T-helper 2 cell (primary cell): ENCODE measurements around the gene SCML1.
A peak's percentile ranks its signal among the peaks of the same experiment; 100 is the strongest.

Experiments
- DNase-seq, 5 experiments: peaks; one replicate each; pipeline versions ENCODE4 v3.0.0 to v3.0.0-alpha.2; 2012 to 2022
- total RNA-seq, 2 donors: gene quantifications; one replicate each; lab custom pipeline; 2026; lab: John Stamatoyannopoulos, UW

SCML1 gene
- total RNA-seq = 22.2 to 60.8 reads per million in 2 donors

DNA sequence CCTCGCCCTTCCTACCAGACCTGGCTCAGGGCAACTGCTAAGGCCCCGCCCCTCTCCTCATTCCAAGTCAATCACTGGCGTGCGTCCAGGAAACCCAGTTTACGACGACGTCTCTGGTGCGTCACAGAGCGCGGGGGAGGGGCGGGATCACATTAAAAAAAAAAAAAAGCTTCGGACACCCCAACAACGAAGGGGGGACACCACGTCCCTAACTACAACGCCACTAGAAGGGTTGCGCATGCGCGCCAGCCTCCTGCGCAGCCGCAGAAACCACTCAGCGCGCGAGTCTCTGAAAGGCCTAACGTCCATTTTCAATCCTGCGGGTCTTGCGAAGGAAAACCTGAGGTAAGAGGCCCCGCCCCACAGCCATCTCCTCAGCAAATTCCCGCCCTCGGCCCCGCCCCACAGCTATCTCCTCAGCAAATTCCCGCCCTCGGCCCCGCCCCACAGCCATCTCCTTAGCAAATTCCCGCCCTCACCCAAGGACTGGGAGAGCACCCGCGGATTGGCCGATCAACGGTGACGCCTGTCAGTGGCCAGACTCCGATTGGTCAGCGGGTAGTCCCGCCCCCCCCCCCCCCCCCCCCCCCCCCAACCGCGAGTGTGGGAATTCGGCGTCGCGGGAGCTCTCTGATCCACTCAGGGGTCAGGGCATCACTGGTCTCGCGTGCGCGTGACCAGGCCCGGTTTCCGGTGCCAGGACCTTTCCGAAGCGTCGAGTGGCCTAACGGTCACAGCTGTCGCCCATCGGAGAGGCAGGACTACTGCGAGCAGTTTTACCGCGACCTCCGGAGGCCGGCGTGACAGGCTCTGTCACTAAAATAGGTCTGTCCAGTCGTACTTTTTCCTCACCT is at the start of gene SCML1:
Gene SCML1, plus strand, starts transcription at position 638 of the 854 bp plus-strand sequence. CDS start 6,694 bp downstream, outside the sequence.
- peak; percentile 67 to 84 (median 76) for DNase-seq

DNA sequence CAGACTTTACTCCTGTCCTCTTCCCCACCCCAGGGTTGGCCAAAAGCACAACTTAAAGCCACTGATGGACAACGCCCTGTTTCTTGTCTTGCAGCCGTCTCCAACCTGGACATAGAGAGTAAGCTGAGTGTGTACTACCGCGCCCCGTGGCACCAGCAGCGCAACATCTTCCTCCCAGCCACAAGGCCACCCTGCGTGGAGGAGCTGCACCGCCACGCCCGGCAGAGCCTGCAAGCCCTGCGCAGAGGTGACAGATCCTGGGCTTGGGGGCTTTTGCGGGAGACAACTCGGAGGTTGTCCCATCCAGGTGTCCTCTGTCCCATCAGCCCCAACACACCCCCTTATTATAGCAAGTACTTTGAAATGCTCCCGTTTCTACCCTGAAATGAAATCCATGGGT is 49.6 kb upstream of the SCML1 start:
- DNase-seq = no peak

DNA sequence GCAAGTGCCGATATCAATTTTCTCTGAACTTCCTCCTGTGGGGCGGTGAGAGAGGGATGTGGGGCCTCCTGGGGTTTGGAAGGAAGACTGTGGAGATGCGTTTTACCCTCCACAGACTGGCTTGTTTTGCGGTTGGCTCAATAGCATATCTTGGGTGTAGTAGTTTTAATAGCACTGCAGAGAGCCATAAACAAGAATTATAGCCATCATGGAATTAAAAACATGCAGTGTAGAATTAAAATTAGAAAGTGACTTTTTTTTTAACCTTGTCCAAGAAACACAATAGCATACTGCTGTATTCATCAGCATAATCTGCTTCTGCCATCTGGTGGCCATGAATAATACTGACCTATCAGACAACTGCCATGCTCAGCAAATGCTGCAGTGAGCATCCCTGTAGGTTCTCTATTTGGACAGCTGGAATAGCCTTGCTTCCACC is 47.3 kb upstream of the SCML1 start:
- DNase-seq = peak in 2 of 5 experiments; percentile 0 to 37

GRCh38 chrX:17692709-17693346 is 44.5 kb upstream of the SCML1 start:
- DNase-seq = peak in 1 of 5 experiments; percentile 43

- peak in 1 of 5 experiments; percentile 7 for DNase-seq
These were observed 40.1 kb upstream of the SCML1 start for GRCh38 chrX:17697191-17697590.

DNA sequence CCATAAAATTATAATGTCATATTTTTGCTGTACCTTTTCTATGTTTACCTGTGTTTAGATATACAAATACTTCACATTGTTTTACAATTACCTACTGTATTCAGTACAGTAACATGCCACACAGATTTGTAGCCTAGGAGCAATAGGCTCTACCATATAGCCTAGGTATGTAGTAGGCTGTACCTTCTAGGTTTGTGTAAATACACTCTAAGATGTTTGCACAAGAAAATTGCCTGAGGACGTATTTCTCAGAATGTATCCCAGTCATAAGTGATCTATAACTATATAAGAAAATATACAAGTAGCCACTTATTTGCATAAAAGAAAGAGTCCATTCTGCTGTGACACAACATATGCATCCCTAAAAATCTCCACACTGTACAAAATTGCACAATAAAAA is 36.3 kb upstream of the SCML1 start:
- DNase-seq = no peak

DNA sequence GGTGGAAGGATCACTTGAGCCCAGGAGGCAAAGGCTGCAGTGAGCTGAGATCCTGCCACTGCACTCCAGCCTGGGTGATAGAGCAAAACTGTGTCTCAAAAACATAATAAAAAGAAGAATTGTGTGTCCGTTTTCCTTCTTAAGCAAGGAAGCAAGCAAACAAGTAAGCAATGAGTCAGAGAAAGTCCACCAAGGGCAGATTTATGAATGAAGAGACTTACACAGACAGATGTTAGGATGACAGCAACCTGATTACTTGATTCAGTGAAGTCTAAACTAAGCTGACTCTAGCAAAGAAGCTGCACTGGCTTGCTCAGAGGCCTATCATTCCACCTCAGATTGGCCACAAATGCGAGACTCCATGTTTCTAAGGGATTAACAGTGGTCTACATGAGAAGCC is 34.1 kb upstream of the SCML1 start:
- DNase-seq = no peak

DNA sequence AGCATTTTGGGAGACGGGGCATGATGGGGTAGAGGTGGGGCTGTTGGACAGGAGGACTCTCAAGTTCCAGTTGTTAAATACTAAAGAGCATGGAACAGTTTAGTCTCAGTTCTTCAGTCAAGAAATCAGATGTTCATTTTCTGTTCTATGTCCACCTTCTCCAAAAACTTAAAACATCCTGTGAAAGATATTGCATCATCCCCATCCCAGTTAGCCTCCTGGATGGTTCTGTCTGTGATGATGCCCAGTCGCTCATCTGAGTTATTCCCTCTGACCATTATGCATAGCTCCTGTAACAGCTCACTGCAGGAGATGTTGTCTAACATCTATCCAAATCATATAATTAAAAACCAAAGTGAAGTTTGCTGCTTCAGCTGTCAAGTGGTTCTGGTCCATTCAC is 32.1 kb upstream of the SCML1 start:
- no peak for DNase-seq

DNA sequence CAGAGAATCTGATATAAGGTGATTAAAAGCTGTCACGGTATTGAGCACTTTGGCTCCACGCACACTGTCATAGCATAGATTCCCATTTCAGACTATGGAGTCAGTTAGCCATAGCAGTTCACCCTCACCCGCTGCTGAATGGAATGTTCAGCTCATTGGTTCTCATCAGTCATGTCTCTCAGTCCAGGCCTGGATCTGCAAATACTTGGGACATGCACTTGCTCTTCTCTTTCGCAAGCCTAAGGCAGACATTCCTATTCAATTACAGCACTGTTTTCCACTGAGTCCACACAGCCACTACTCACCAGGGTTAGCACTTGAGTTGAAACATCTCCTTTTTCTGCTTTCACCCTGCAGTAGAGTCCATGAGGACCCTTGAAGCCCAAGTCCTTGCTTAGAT is 30.6 kb upstream of the SCML1 start:
- no peak for DNase-seq

DNA sequence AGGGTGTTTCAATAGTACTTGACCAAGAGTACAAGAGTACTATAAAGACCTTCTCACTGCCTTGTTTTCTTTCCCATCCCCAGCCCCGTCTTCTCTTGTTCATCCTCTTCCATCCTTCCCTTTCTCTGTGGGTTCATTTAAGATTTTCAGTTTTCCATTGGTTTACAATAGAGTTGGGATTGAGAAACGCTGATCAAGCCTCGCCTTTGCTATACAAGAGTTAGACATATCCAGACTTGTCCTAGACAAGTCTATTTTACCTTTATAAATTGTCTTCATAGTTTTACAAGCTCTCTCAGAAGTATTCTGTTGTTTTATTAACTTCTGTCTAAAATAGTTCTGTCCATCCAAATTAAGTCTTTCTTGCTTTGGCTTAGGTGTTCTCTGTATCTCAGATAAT is 29.6 kb upstream of the SCML1 start:
- no peak for DNase-seq

- no peak for DNase-seq
These were observed 26.4 kb upstream of the SCML1 start for GRCh38 chrX:17710871-17711301.

DNA sequence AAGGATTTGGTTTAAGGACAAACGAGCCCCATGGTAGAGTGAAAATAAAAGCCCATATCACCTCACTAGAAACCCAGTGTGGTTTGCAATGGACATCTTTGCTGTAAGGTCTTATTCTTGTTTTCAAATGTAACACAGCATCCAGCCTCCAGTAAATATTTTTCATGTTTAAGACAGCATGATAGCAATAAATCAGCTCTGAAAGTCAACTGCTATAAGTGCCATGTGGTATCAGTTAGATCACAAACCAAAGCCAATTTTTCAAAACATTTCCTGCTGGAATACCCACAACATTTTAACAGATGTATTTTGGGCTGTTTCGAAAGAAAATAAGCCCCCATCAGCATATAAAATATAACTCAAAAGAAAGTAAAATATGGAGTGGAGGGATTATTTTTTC is 24.0 kb upstream of the SCML1 start:
- DNase-seq = no peak

DNA sequence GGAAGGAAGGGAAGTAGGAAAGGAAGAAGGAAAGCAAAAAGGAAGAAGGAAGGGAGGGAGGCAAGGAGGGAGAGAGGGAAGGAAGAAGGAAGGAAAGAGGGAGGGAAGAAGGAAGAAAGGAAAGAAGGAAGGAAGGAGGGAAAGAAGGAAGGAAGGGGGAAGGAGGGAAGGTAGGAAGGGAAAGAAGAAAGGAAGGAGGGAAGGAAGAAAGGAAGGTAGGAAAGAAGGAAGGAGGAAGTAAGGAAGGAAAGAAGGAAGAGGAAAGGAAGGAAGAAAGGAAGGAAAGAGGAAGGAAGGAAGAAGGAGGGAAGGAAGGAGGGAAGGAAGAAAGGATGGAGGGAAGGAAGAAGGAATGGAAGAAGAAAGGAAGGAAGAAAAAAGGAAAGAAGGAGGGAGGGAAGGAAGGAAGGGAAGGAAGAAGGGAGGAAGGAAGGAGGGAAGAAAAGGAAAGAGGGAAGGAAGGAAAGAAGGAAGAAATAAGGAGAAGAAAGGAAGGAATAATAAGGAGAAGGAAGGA is 18.6 kb upstream of the SCML1 start:
- no peak for DNase-seq

DNA sequence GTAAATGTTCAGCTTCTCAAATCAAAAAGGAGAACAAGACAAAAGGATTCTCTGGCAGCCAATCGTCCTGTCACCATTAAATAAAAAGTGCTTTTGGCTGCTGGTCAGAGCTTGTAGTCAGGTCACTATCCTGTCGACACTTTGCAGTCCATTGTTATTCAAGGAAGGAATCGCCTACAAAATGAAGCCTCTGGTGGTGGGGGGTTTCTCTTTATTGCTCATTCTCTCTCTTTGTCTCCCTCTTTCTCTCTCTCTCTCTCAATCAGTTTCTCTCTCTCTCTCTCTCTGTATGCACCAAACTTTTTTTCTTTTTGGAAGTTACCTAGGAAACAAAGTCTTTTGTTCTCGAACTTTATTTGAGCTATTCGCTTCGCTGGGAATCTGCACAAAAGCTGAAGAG is 17.6 kb upstream of the SCML1 start:
- no peak for DNase-seq

GRCh38 chrX:17721715-17722114 is 15.6 kb upstream of the SCML1 start:
- no peak for DNase-seq

GRCh38 chrX:17725181-17725580 is 12.1 kb upstream of the SCML1 start:
- no peak for DNase-seq

GRCh38 chrX:17732138-17732783 is 5.0 kb upstream of the SCML1 start:
- no peak for DNase-seq

DNA sequence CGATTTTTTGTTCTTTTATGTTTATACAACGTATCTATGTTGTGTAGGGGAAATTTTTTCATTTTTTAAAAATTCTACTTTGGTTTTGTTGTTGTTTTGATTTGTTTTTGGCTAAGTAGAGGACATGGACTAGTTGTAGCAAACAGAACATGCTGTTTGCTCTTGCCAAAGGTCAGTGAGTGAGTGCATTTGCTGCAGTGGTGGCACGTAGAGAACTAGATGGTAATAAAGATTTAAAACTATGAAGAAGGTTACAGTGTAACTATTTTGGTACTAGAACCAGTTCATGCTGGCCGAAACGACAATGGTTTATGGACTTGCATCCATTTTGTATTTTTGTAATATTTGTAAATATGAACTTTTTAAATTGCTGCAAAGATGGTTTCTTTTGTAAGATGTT is 1.9 kb upstream of the SCML1 start:
- no peak for DNase-seq

GRCh38 chrX:17736478-17736855 is 826 bp upstream of the SCML1 start:
- DNase-seq = peak in 1 of 5 experiments; percentile 0

DNA sequence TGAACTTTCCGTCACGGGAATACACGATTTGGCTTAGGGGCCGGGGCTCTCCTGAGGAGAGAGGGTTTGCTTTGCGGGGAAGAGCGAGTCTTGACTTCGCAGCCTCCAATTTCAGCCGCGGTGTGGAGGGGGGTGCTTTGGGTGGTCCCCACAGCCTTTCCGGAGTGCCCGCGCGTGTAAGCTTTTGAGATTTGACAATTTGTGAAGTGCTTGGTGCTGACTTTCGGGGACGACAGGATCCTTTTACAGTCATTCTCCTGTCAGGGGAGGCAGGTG is 355 bp downstream of the SCML1 start:
- DNase-seq = no peak

- peak in 3 of 5 experiments; percentile 46 to 67 (median 52) for DNase-seq
These were observed 857 bp downstream of the SCML1 start for GRCh38 chrX:17737986-17738713.

- peak in 2 of 5 experiments; percentile 2 to 24 for DNase-seq
These were observed 1.6 kb downstream of the SCML1 start for GRCh38 chrX:17738737-17739535.
